ENCODE measurements around the gene PLOD3. TPM values are rescaled to one million over a fixed set of nuclear protein-coding genes. Genes with fewer than 3 reads are reported as not detected.
"Not testable (repeated sequence)": the region's sequence is repeated elsewhere in the genome, so short reads cannot be mapped to it uniquely, and the experiment has no call there.

The PLOD3 gene, protein sequence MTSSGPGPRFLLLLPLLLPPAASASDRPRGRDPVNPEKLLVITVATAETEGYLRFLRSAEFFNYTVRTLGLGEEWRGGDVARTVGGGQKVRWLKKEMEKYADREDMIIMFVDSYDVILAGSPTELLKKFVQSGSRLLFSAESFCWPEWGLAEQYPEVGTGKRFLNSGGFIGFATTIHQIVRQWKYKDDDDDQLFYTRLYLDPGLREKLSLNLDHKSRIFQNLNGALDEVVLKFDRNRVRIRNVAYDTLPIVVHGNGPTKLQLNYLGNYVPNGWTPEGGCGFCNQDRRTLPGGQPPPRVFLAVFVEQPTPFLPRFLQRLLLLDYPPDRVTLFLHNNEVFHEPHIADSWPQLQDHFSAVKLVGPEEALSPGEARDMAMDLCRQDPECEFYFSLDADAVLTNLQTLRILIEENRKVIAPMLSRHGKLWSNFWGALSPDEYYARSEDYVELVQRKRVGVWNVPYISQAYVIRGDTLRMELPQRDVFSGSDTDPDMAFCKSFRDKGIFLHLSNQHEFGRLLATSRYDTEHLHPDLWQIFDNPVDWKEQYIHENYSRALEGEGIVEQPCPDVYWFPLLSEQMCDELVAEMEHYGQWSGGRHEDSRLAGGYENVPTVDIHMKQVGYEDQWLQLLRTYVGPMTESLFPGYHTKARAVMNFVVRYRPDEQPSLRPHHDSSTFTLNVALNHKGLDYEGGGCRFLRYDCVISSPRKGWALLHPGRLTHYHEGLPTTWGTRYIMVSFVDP
- total RNA-seq (10 to 100 TPM; 27.1 to 56.4 (median 36.0) TPM), polyA plus RNA-seq (10 to 100 TPM; 35.4 to 61.2 TPM)
- long read RNA-seq, donor 1, transcript PLOD3-201 (19 exons, 2,920 nt) = major isoform, 11 of 33 reads
- long read RNA-seq, donor 1, partial matches to known transcripts = 17 of 33 reads
- long read RNA-seq, donor 1, other reads (novel, unspliced or antisense) = 4 of 33 reads
- long read RNA-seq, donor 2, transcript PLOD3-201 (19 exons, 2,920 nt) = major isoform, 7 of 29 reads
- long read RNA-seq, donor 2, partial matches to known transcripts = 16 of 29 reads
- long read RNA-seq, donor 2, other reads (novel, unspliced or antisense) = 6 of 29 reads
- long read RNA-seq, donor 3, transcript PLOD3-201 (19 exons, 2,920 nt) = major isoform, 26 of 54 reads
- long read RNA-seq, donor 3, partial matches to known transcripts = 25 of 54 reads
- long read RNA-seq, donor 3, other reads (novel, unspliced or antisense) = 3 of 54 reads

- Histone ChIP-seq H3K27me3 (no peaks in the 10 kb centered on the region), H3K36me3 (peaks cover 0 to 49% (median 4%) of the 10 kb centered on the region in 9 donors), H3K4me1 (peaks cover 0 to 48% (median 40%) of the 10 kb centered on the region in 9 donors), H3K27ac (peak within 1 kb of the TSS; percentile 49 to 99 (median 94)), H3K9me3 (no peaks in the 10 kb centered on the region), H3K4me3 (peak within 1 kb of the TSS; percentile 74 to 98 (median 88))
- TF ChIP-seq CTCF (IDR thresholded peaks at IDR 0.05) = peak in 6 of 9 donors; percentile 22 to 60 (median 42)
- DNase-seq (peak; percentile 96 to 98), ATAC-seq (peak; percentile 92 to 97 (median 94))
- intact Hi-C loops (cut with DNase I) = loop anchor here in 7 of 10 donors (1.0 to 2.0 kb wide), 2 partner anchors 27 kb away; partner anchors contain the start of gene FIS1 (in 6 of the 7)
- WGBS, 2 donors = 1% methylated on average over 53 to 57 of the region's 57 CpGs
These were observed at the start of gene PLOD3, which contains the start of gene ZNHIT1 for GRCh38 chr7:101217388-101218235. TSS of gene PLOD3 (minus strand) at chr7:101217581. CDS start at chr7:101217274, 307 bp downstream. TSS of gene ZNHIT1 (plus strand) at chr7:101218165. CDS start at chr7:101218196, 31 bp downstream.

DNA sequence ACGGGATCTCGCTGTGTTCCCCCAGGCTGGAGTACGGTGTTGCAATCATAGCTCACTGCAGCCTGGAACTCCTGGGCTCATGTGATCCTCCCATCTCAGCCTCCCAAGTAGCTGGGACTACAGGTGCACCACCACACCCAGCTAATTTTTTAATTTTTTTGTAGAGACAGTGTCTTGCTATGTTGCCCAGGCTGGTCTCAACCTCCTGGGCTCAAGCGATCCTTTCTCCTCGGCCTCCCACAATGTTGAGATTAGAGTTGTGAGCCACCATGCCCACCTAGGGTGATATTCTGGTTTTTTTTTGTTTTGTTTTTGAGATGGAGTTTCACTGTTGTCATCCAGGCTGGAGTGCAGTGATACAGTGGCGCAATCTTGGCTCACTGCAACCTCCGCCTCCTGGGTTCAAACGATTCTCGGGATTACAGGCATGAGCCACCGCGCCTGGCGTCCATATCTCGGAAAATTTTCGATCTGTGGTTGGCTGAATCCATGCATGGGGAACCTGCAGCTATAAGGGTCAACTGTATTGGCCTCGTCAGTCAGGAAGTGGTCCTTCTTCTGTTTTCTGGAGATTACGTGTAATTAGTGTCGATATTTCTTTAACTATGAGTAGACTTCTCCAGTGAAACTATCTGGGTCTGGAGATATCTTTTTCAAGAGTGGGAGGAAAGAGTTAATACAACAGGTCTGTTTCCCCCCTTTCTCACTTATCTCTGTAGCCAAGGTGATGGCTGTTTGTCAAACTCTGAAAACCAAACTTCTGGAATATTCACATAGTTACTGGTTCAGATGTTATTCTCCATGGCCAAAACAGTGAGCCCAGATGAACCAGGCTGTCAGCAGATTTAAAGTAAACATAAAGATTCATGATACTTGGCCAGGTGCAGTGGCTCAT is 48.5 kb upstream of the PLOD3 start:
- H3K4me3 ChIP-seq = no peak overlapping the region
- H3K36me3 ChIP-seq = no peaks in the 10 kb centered on the region
- no peaks in the 10 kb centered on the region for H3K9me3 ChIP-seq
- H3K27me3 ChIP-seq = peaks cover 0 to 5% (median 0%) of the 10 kb centered on the region in 7 donors
- ATAC-seq = no peak
- DNase-seq = no peak
- TF ChIP-seq CTCF (IDR thresholded peaks at IDR 0.05) = no peak
- intact Hi-C loops (cut with DNase I) = no loop called here
- peaks cover 0 to 10% (median 0%) of the 10 kb centered on the region in 9 donors for H3K4me1 ChIP-seq
- no peak overlapping the region for H3K27ac ChIP-seq
- WGBS, 2 donors = 64 to 67% methylated on average over 17 of the region's 17 CpGs

- peak; percentile 55 to 96 (median 80) for ATAC-seq
- H3K4me1 ChIP-seq; H3K27me3 ChIP-seq; H3K9me3 ChIP-seq; H3K4me3 ChIP-seq; intact Hi-C loops (cut with DNase I); H3K36me3 ChIP-seq: not testable (repeated sequence)
- DNase-seq = peak; percentile 32 to 44
- WGBS, 2 donors = 42% methylated on average over 6 of the region's 6 CpGs
- H3K27ac ChIP-seq = peak overlapping the region in 1 of 10 donors; percentile 15
These were observed 46.8 kb upstream of the PLOD3 start for GRCh38 chr7:101264102-101264706.

All from heart right ventricle (tissue), 16 donors.